OCI-LY1 (cell line): Measurements from ENCODE around the gene PELO.

Experiments
- H2AFZ ChIP-seq: fragments of 200-600 bp; sonication (generic), shearing (Covaris generic); 2 replicates; pipeline ENCODE4 v1.6.0; 2014; ENCODE audit warnings: antibody characterized with exemption, mild to moderate bottlenecking, low read length
- H3F3A ChIP-seq: fragments of 200-600 bp; sonication (generic), shearing (Covaris generic); 2 replicates; pipeline ENCODE4 v1.6.0; 2014; ENCODE audit warnings: mild to moderate bottlenecking, antibody characterized with exemption, low read length, moderate library complexity; ENCODE audit not compliant: insufficient read depth
- H3K27ac ChIP-seq: fragments of 200-600 bp; sonication (generic); 2 replicates; pipeline ENCODE4 v1.5.1; 2014; ENCODE audit warnings: low read length, mixed run types, mild to moderate bottlenecking, low read depth; ENCODE audit not compliant: poor library complexity, severe bottlenecking
- H3K27me3 ChIP-seq: fragments of 200-600 bp; sonication (generic); 2 replicates; pipeline ENCODE4 v1.6.0; 2014; ENCODE audit warnings: antibody characterized with exemption, mild to moderate bottlenecking, low read length, moderate library complexity; ENCODE audit not compliant: insufficient read depth
- H3K36me3 ChIP-seq: fragments of 200-600 bp; sonication (generic); 2 replicates; pipeline ENCODE4 v1.6.1; 2014; ENCODE audit warnings: mild to moderate bottlenecking, antibody characterized with exemption, low read length, moderate library complexity, mixed read lengths; ENCODE audit not compliant: insufficient read depth
- H3K4me1 ChIP-seq: fragments of 200-600 bp; sonication (generic); 2 replicates; pipeline ENCODE4 v1.5.1; 2014; ENCODE audit warnings: mild to moderate bottlenecking, low read length, moderate library complexity; ENCODE audit not compliant: insufficient read depth, severe bottlenecking
- H3K4me2 ChIP-seq: fragments of 200-600 bp; sonication (generic), shearing (Covaris generic); 2 replicates; pipeline ENCODE4 v1.6.1; 2014; ENCODE audit warnings: low read length
- H3K4me3 ChIP-seq: fragments of 200-600 bp; sonication (generic); 2 replicates; pipeline ENCODE4 v1.5.1; 2014; ENCODE audit warnings: low read length, low read depth, mild to moderate bottlenecking, mixed read lengths; ENCODE audit not compliant: poor library complexity, severe bottlenecking
- H3K79me2 ChIP-seq: fragments of 200-600 bp; shearing (Covaris generic); 2 replicates; pipeline ENCODE4 v1.6.1; 2016; ENCODE audit warnings: mixed run types, low read length, mixed read lengths; ENCODE audit not compliant: insufficient read depth
- H3K9ac ChIP-seq: fragments of 200-600 bp; sonication (generic), shearing (Covaris generic); 2 replicates; pipeline ENCODE4 v1.6.1; 2014; ENCODE audit warnings: mild to moderate bottlenecking, low read length, mixed read lengths
- H3K9me2 ChIP-seq: fragments of 200-600 bp; sonication (generic), shearing (Covaris generic); 2 replicates; pipeline ENCODE4 v1.6.1; 2014; ENCODE audit warnings: low read depth, mild to moderate bottlenecking, low read length, mixed read lengths
- H3K9me3 ChIP-seq: fragments of 200-600 bp; shearing (Covaris generic); 2 replicates; pipeline ENCODE4 v1.6.1; 2014; ENCODE audit warnings: low read length, mixed read lengths
- H4K20me1 ChIP-seq: fragments of 200-600 bp; sonication (generic), shearing (Covaris generic); 2 replicates; pipeline ENCODE4 v1.6.0; 2016; ENCODE audit warnings: mild to moderate bottlenecking, low read length; ENCODE audit not compliant: insufficient read depth
- CTCF ChIP-seq: fragments of 200-600 bp; sonication (generic), shearing (Covaris generic); IDR thresholded peaks from 2 replicates; pipeline ENCODE4 v1.5.1; 2017; ENCODE audit warnings: mild to moderate bottlenecking, antibody characterized with exemption, low read length, moderate library complexity, mixed read lengths
- EZH2 ChIP-seq: fragments of 200-600 bp; sonication (generic), shearing (Covaris generic); IDR thresholded peaks from 2 replicates; pipeline ENCODE4 v1.8.0; 2017; ENCODE audit warnings: borderline replicate concordance, mixed run types, mild to moderate bottlenecking, antibody characterized with exemption, low read length, moderate library complexity, mixed read lengths

The PELO gene

GRCh38 chr5:52787600-52788504 lies at the start of gene PELO, which contains the start of gene ITGA1:
Gene PELO (plus strand): TSS chr5:52787916. CDS start chr5:52800395, 12,479 bp downstream.
Gene ITGA1 (plus strand): TSS chr5:52787916. CDS start chr5:52788354, 438 bp downstream.
- Histone ChIP-seq H3K9ac (no peak within 1 kb of the TSS; the same call in 1 of the 2 replicates), H3K4me2 (peak within 1 kb of the TSS; percentile 52; the same call in 1 of the 2 replicates), H4K20me1 (no peaks in the 10 kb centered on the region), H3K27ac (no peak within 1 kb of the TSS), H3K9me3 (no peaks in the 10 kb centered on the region), H2AFZ (no peak within 1 kb of the TSS), H3K4me1 (no peaks in the 10 kb centered on the region), H3K9me2 (no peaks in the 10 kb centered on the region), H3F3A (no peaks in the 10 kb centered on the region), H3K36me3 (no peaks in the 10 kb centered on the region), H3K27me3 (no peaks in the 10 kb centered on the region), H3K4me3 (peak within 1 kb of the TSS; percentile 43), H3K79me2 (no peaks in the 10 kb centered on the region)
- TF ChIP-seq EZH2 (no peak), CTCF (no peak)

- no peaks in the 10 kb centered on the region for H3K79me2 ChIP-seq
- no peak overlapping the region for H3K4me2 ChIP-seq
- no peaks in the 10 kb centered on the region for H3K4me1 ChIP-seq
- H3K9me2 ChIP-seq: no peaks in the 10 kb centered on the region
- no peaks in the 10 kb centered on the region for H3F3A ChIP-seq
- no peaks in the 10 kb centered on the region for H3K36me3 ChIP-seq
- H2AFZ ChIP-seq: no peak overlapping the region
- TF ChIP-seq EZH2 (no peak), CTCF (no peak)
- no peaks in the 10 kb centered on the region for H3K9me3 ChIP-seq
- no peaks in the 10 kb centered on the region for H4K20me1 ChIP-seq
- no peaks in the 10 kb centered on the region for H3K27me3 ChIP-seq
- H3K4me3 ChIP-seq: no peak overlapping the region
- no peak overlapping the region for H3K9ac ChIP-seq
- no peak overlapping the region for H3K27ac ChIP-seq
These were observed 49.6 kb upstream of the PELO start for GRCh38 chr5:52738095-52738506.

- no peaks in the 10 kb centered on the region for H3K4me1 ChIP-seq
- no peak for TF ChIP-seq CTCF
- H2AFZ ChIP-seq: no peak overlapping the region
- H3K27me3 ChIP-seq: 0 out of 2 replicates have a peak, but pooled peaks cover 4% of the 10 kb centered on the region
- H4K20me1 ChIP-seq: no peaks in the 10 kb centered on the region
- H3K9me3 ChIP-seq: no peaks in the 10 kb centered on the region
- H3K4me2 ChIP-seq: no peak overlapping the region
- H3F3A ChIP-seq: no peaks in the 10 kb centered on the region
- H3K9ac ChIP-seq: no peak overlapping the region
- no peaks in the 10 kb centered on the region for H3K9me2 ChIP-seq
- H3K79me2 ChIP-seq: no peaks in the 10 kb centered on the region
- H3K4me3 ChIP-seq: no peak overlapping the region
- H3K36me3 ChIP-seq: no peaks in the 10 kb centered on the region
- no peak overlapping the region for H3K27ac ChIP-seq
These were observed 47.7 kb upstream of the PELO start for GRCh38 chr5:52740007-52740406.
